Glomerular endothelial cell (primary cell): Measurements from ENCODE around the gene ADD1. TPM values are rescaled to one million over a fixed set of nuclear protein-coding genes. Genes with fewer than 3 reads are reported as not detected.

Experiments used
- DNase-seq: peaks from one replicate; pipeline ENCODE4 v3.0.0-alpha.2; 2011; ENCODE audit warnings: low read depth, low spot score; ENCODE audit errors: extremely low read depth
- total RNA-seq: library from RNA; depleted of rRNA; stranded (reverse); fragments of >200 nt; gene quantifications from 2 replicates; pipeline ENCODE4 v1.2.3, GENCODE V29; 2015

Gene ADD1
- total RNA-seq, 1 donor from 2014 or later, result 265 TPM

DNA sequence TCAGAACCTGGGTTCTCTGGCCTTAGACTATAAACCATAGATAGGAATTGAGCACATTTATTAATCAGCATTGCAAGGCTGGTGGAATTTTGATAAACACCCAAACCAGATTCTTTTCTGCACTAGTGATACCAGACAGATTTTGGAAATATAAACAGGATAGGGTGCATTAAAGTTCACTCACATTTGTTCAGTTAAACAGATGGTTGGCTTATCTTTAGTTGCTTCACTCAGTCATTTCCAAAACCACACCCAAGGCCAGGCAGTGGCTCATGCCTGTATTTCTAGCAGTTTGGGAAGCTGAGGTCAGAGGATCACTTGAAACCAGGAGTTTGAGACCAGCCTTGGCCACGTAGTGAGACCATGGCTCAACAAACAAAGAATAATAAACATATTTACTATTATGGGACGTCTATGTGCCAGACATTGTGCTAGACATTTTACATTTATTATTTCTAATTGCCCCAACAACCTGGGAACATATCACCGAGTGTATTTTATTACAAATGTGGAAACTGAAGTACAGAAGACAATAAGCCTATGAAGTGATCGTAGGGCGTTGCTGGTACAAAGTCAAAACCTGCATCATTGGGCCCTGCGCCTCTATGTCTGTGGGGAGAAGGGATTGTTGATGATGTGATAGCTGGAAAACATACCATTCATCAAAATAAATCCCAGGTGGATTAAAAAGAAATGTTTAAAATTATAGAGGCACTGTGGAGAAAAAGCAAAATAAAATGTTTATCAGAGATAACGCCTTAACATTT, 15.0 kb downstream of the ADD1 start:
- DNase-seq, result no peak

DNA sequence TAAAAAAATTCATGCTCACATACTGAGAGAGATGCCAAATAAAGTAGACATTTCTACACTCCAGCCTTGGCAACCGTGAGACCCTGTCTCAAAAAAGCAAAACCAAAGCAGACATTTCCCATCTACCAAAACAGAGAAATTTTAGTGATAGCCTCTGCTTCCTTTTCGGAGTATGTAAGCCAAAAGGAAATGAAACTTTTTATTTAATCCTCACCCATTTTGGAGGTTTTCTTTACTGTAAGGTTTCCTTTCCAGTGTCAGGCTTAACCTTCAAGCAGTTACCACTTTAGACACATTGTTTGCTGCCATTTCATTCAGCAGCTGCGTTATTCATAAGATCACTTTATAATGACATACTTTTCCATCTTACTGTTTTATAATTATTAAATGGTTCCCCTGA, 15.9 kb downstream of the ADD1 start:
- DNase-seq, result no peak

DNA sequence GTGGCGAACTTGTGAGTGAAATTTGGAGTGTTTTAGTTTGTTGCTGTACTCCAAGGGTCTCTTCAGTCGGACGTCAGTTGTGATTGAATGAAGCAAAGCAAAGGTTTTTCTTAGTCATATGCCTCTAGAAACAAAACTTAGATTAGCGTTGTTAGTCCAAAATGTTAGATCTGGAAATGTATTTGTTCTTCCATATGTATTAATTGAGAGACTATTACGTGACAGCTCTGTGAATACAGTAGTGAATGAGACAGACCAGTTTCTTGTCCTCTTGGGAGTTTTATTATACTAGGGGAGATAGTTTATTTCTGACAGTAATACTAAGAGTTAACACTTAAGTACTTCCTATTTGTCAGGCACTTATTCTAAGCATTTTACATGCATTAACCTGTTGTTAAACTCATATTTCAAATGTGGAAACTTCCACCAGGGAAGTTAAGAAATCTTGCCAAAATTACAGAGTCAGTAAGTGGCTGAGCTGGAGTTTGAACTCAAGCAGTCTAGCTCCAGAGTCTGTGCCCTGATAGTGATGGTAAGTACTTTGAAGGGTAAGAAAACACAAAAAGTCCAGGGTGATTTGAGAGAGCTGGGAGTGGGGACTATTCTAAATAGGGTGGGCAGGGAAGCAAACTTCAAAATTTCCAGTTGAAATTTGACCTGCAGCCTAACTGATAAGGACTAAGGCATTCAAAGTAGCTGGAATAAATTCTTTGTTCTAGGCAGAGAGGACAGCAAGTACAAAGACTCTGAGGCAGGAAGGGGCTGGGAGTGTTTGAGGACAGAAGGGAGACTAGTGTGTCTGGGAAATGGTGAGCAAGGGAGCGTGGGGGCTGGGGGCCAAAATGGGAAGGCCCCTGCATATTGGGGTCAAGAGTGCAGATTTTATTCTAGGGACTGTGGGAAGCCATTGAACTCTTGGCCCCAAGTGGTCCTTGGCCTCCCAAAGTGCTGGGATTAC, 17.0 kb downstream of the ADD1 start:
- no peak for DNase-seq

DNA sequence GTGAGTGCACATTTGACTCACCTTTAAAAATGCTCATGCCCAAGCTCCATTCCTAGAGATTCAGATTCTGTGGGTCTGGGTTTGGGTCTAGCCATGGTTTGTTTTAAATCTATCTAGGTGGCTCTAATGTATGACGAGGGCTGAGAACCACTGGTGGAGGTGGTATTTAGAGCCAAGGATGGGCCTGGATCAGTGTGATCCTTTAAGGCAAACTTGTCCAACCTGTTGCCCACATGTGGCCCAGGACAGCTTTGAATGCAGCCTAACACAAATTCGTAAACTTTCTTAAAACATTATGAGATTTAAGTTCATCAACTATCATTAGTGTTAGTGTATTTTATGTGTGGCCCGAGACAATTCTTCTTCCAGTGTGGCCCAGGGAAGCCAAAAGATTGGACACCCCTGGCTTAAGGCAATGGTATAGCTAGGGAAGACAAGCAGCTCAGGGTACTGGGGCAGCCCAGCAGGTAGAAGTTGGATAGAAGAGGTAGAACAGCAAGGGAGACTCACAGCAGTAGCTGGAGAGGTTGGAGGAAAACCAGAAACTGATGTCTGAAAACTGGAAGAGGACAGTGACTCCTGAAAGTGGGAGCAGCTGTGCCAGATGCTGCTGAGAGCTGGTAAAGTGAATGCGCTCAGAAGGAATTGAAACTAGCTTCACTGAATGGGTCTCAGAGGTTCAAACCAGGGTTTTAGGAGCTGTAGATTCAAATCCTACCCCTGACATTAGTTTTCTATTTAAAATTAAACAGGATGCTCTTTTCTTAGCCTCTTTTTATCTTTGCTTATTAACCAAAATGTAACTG, 18.2 kb downstream of the ADD1 start:
- no peak for DNase-seq

DNA sequence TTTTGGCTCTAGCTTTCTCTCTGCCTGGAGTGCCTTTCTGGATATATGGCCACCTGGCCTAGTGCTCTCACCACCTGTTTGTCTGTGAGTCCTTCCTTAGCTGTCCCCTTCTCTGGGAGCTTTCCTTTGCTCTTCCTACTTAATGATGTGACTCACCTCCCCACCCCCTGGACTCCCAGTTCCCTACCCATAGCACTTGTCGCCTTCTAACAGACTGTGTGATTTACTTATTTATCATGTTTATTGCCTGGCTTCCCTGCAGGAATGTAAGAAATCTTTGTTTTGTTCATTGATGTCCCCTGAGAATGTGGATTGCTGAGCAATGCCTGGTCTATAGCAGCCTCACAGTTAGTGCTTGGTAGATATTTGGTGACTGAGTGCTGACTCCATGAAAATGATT, 18.9 kb downstream of the ADD1 start:
- no peak for DNase-seq

DNA sequence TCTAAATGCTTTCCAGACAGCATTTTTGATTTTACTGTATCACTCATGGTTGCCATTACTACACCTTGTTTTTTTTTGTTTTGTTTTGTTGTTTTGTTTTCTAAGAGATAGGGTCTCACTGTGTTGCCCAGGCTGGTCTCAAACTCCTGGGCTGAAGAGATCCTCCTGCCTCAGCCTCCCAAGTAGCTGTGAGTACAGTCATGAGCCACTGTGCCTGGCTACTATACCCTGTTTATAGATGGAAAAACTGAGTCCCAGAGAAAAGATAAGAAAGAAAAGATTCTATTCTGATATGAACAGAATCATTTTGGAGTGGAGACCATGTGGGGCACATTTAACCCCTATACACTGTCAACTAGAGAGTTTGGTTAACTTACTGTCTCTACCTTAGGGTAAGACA, 20.0 kb downstream of the ADD1 start:
- no peak for DNase-seq

DNA sequence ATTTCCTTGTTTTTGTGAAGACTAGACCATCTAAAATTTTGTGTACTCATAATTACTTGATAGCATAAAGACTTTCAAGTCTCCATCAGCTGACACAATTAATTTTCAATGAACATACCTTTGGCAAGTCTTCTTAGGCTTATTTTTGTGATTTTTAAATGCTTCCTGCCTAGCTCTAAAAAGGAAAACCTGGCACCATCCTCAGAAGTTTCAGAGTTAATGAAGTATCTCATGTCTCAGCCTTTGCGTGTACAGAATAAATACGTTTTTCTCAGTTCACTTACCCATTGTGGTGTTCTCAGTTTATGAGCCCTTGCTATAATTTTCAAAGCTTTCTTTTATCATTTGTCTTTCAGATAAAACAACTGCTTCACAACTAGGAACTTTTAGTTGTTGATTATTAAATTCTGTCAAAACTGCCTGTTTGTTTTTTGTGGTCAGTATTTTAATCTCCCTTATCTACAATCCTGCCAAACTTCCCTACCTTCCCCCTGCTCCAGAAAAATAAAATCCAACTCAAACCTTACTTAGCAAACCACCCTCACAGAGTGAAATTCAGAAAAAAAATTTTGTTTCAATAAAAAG, 21.6 kb downstream of the ADD1 start:
- no peak for DNase-seq

DNA sequence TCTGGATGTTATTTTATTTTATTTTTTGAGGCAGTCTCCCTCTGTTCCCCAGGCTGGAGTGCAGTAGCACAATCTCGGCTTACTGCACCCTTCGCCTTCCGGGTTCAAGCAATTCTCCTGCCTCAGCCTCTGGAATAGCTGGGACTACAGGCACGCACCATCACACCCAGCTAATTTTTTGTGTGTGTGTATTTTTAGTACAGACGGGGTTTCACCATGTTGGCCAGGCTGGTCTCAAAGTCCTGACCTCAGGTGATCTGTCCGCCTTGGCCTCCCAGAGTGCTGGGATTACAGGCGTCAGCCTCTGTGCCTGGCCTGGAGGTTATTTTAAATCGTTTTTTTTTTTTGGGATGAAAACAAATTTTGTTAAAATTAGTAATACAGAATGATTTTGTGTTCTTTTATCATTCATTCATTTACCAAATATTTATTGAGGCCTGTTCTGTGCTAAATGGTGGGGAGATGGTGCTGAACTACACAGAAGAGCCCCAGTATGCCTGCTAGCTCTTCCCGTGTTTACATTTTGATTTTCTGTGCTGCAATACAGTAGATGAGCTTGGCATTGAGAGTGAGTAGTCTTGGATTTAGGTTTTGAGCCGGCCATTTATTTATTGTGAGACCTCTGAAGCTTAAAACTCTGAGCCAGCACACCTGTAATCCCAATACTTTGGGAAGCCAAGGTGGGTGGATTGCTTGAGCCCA, 22.7 kb downstream of the ADD1 start:
- DNase-seq, result no peak

DNA sequence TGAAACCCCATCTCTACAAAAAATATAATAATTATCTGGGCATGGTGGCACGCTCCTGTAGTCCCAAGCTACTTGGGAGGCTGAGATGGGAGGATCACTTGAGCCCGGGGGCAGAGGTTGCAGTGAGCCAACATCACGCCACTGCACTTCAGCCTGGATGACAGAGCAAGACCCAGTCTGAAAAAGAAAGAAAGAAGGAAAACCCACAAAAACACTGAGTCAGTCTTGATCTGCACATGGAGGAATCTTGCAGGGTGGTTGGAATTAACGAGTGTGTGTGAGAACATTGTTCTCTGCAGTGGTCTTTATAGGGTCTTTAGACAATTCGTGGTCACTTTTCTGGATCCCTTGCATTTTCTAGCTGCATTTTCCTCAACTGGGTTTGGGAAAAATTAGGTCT, 23.2 kb downstream of the ADD1 start:
- DNase-seq, result no peak

DNA sequence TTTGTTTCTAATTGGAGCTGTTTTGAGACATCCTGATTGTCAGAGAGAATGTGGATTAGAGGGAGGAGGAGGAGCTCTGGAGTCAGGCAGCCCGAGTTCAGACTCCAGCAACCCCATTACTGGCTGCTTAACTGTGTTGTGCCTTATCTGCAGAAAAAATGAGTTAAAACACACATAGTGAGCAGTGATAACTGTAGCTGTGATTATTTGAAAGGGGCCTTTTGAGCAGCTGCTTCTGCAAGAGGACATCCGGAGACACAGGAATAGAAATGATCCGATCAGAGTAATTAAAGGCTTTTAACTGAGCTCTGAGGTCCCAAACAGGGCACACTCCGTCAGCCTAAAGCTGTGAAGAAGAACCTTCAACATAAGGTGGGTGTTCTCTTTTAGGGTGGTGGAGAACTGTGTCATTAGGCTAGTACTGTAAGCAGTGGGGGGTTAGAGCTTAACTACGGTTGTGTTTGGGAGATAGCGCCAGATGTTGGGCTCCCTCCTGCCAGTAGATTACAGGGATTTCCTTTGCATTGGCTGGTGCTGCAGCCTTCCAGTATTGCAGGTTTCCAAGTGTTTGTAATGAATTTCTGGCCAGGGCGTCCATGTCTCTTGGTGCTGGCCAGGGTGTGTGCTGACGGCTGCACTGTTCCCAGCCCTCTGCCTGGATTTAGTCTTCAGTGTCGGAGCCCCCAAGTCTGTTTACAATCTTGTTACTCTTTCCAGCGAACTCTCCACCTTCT, 24.3 kb downstream of the ADD1 start:
- DNase-seq, result no peak

DNA sequence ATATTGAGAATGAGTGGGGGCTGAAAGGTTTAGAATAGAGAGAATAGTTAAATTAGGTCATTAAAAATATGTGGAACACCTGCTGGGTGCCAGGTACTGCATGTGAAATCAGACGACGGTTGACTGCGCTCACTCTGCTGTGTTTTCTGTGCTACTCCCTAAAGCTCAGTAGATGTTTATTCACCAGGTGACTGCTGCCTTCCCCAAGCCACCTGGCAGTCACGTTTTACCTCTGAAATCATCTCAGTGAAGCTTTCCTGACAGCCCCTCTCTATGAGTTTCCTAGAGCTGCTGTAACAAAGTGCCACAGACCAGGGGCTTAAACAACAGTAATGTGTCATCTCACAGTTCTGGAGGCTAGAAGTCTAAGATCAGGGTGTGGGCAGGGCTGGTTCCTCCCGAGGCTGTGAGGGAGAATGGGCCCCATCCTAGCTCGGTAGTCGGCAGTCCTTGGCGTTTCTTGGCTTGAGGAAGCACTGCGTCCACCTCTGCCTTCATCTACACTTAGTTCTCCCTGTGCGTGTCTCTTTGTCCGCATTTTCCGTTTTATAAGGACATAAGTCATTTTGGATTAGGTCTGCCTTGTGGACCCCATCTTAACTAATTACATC, 25.3 kb downstream of the ADD1 start:
- DNase-seq, result no peak

DNA sequence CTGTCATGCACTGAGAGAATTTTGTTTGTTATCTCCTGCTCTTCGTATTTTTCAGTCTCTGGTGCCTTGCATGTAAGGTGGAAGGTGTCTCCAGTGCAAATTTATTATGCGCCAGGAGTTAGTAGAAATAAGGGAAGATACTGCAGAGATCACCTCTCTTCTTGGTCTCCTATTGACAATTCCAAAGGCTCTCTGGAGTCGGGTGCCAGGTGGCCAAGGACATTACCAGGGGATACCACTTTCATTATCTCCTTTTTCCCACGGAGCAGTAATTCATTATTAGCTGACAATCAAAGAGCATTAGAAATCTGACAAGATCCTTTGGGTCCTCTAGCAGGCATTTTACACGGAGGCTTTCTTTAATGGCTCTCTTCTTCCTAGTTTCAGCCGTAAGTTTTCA, 26.0 kb downstream of the ADD1 start:
- DNase-seq, result no peak

DNA sequence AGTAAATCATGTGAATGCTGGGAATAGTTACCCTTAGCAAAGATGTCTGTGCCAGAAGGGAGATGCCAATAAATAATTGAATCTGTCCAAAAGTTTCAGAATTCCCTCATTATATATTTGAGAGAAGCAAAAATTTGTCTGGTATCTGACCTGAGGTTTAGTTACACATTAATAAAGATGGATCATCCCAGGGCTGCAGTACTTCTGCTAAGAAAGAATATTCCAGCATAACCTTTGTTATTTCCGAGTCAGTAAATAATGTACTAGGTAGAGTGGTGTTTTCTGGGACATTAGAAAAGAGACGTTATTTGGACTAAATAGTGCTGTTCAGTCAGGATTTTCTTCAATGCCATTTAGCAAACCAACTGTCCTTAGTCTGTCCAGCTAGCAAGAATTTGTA, 26.4 kb downstream of the ADD1 start:
- no peak for DNase-seq

DNA sequence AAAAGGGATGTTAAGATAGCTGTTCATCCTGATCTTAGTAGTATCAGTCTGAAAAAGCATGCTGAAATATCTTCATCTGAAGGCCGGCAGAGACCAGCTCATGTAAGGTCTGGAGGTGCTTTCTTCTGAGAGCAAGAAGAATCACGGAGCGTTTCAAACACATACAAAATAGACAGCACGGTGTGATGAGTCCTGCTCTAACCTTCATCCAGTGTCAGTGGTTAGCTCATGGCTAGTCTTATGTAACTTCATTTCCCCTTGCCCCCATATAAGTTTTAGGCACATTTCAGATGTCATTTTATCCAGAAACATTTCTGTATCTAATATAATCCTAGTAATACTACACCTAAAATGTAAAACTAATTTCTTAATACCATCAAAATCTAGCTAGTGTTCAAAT, 27.8 kb downstream of the ADD1 start:
- no peak for DNase-seq

DNA sequence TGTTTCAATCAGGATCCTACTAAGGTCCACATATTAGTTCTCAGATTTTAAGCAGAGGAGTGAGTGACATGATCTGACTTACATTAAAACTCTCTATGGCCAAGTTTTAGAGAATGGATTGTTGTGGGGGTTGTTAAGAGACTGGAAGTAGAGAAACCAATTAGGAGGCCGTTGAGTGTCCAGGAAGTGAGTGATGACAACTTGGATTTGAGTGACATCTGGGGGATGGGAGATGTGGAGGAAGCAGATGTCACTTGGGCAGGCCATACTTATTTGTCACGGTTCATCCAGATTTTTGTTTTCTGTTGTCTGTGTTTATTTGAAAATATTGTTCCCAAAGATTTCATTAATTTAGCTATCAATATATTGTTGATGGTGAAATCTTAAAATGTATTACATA, 28.3 kb downstream of the ADD1 start:
- no peak for DNase-seq

DNA sequence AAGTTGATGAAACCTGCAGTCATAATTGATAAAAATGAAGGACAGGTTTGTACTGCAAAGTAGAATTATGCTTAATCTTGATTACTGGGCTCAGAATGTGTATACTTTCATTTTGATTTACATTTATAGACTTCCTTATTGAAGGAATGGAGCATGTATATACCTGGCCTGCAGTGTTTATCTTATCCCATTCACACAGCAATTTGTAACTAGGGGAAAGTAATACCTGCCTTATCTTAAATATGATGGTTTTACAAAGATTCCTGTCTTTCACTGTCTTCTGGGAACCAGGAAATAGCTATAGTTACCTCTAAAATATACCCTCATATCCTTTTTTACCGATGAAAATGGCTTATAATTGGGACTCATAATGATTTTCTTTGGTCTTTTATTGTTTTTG, 29.7 kb downstream of the ADD1 start:
- DNase-seq, result no peak

DNA sequence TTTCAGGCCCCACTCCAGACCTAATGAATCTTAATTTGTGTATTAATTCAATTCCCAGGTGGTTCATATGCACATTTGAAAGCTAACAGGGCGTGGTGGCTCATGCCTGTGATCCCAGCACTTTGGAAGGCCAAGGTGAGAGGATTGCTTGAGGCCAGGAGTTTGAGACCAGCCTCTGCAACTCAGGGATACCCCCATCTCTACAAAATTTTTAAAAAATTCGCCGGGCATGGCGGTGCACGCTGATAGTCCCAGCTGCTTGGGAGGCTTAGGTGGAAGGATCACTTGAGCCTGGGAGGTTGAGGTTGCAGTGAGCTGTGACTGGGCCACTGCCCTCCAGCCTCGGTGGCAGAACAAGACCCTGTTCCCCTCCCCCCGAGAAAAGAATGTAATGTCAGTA, 31.2 kb downstream of the ADD1 start:
- no peak for DNase-seq

DNA sequence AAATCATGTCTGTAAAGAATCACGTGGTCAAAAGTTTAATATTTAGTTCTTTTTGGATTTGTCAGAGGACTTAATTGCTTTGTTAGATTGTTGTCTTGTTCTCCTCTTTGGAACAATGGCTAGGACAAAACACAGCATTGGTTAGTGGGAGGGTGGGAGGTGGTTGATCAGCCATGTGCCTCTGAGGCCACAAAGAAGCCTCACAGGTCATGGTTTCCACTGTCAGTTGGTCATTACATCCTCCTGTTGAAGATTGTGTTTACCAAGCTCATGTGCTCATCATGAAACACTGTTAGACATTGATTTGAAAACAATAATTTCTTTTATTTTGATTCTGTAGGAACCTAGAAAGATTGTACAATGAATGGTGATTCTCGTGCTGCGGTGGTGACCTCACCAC, 31.9 kb downstream of the ADD1 start:
- no peak for DNase-seq

DNA sequence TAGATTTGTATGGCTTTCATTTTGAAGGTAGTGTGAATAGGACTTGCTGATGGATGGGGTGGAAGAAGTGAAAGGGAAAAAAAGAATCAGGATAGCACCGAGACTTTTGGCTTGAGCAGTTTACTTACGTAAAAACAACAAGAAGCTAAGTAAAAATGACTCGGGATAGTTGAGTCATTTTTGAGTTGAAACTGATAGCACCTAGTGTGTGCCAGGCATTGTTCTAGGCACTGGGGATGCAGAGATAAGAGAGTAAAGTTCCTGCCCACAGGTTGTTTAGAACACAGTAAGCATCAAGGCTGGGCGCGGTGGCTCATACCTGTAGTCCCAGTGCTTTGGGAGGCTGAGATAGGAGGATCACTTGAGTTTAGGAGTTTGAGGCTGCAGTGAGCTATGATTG, 34.7 kb downstream of the ADD1 start:
- no peak for DNase-seq
